ENCODE data around the gene POLD3.

The POLD3 gene

GRCh38 chr11:74676596-74676995 is 84.2 kb downstream of the POLD3 start:
- TF ChIP-seq POLR2AphosphoS5 (IDR thresholded peaks at IDR 0.05; ENCODE audit: borderline replicate concordance, low read depth, low read length) (no peak), FOXP2 (optimal IDR thresholded peaks at IDR 0.05; ENCODE audit: control extremely low read depth, extremely low read length, insufficient read depth) (no peak), EZH2 (IDR thresholded peaks at IDR 0.05) (no peak)
- no peak overlapping the region for H3K4me3 ChIP-seq
- H3K36me3 ChIP-seq (ENCODE audit: insufficient read depth, low read length), result no peaks in the 10 kb centered on the region
- H3K27ac ChIP-seq, result no peak overlapping the region
- H3K9ac ChIP-seq (ENCODE audit: insufficient read length), result no peak overlapping the region
- no peaks in the 10 kb centered on the region for H3K9me3 ChIP-seq (ENCODE audit: low read depth, low read length)
- DNase-seq (ENCODE audit: low read depth, low spot score), result no peak

GRCh38 chr11:74677131-74677530 is 84.7 kb downstream of the POLD3 start:
- H3K9ac ChIP-seq (ENCODE audit: insufficient read length), result no peak overlapping the region

GRCh38 chr11:74678041-74678440 is 85.7 kb downstream of the POLD3 start:
- no peak overlapping the region for H3K9ac ChIP-seq (ENCODE audit: insufficient read length)
- H3K36me3 ChIP-seq (ENCODE audit: insufficient read depth, low read length), result no peaks in the 10 kb centered on the region
- no peaks in the 10 kb centered on the region for H3K9me3 ChIP-seq (ENCODE audit: low read depth, low read length)
- H3K4me3 ChIP-seq, result no peak overlapping the region
- DNase-seq (ENCODE audit: low read depth, low spot score), result no peak
- TF ChIP-seq EZH2 (IDR thresholded peaks at IDR 0.05) (no peak), FOXP2 (optimal IDR thresholded peaks at IDR 0.05; ENCODE audit: control extremely low read depth, extremely low read length, insufficient read depth) (no peak), POLR2AphosphoS5 (IDR thresholded peaks at IDR 0.05; ENCODE audit: borderline replicate concordance, low read depth, low read length) (no peak)
- H3K27ac ChIP-seq, result no peak overlapping the region

More at GRCh38 chr11:74677131-74677530, 84.7 kb downstream of the POLD3 start:
- Histone ChIP-seq H3K9me3 (ENCODE audit: low read depth, low read length) (no peaks in the 10 kb centered on the region), H3K36me3 (ENCODE audit: insufficient read depth, low read length) (no peaks in the 10 kb centered on the region), H3K4me3 (no peak overlapping the region), H3K27ac (no peak overlapping the region)
- DNase-seq (ENCODE audit: low read depth, low spot score), result no peak
- TF ChIP-seq FOXP2 (optimal IDR thresholded peaks at IDR 0.05; ENCODE audit: control extremely low read depth, extremely low read length, insufficient read depth), result no peak
- TF ChIP-seq POLR2AphosphoS5 (IDR thresholded peaks at IDR 0.05; ENCODE audit: borderline replicate concordance, low read depth, low read length), result no peak

GRCh38 chr11:74678591-74679512 is 86.5 kb downstream of the POLD3 start:
- H3K9ac ChIP-seq (ENCODE audit: insufficient read length), result no peak overlapping the region
- no peaks in the 10 kb centered on the region for H3K36me3 ChIP-seq (ENCODE audit: insufficient read depth, low read length)
- no peak overlapping the region for H3K27ac ChIP-seq
- TF ChIP-seq FOXP2 (optimal IDR thresholded peaks at IDR 0.05; ENCODE audit: control extremely low read depth, extremely low read length, insufficient read depth) (no peak), POLR2AphosphoS5 (IDR thresholded peaks at IDR 0.05; ENCODE audit: borderline replicate concordance, low read depth, low read length) (no peak), EZH2 (IDR thresholded peaks at IDR 0.05) (no peak)
- H3K9me3 ChIP-seq (ENCODE audit: low read depth, low read length), result no peaks in the 10 kb centered on the region
- no peak for DNase-seq (ENCODE audit: low read depth, low spot score)
- H3K4me3 ChIP-seq, result no peak overlapping the region

GRCh38 chr11:74679513-74679865 is 87.1 kb downstream of the POLD3 start:
- no peak for DNase-seq (ENCODE audit: low read depth, low spot score)
- no peaks in the 10 kb centered on the region for H3K36me3 ChIP-seq (ENCODE audit: insufficient read depth, low read length)
- no peaks in the 10 kb centered on the region for H3K9me3 ChIP-seq (ENCODE audit: low read depth, low read length)
- H3K9ac ChIP-seq (ENCODE audit: insufficient read length), result no peak overlapping the region
- TF ChIP-seq FOXP2 (optimal IDR thresholded peaks at IDR 0.05; ENCODE audit: control extremely low read depth, extremely low read length, insufficient read depth) (no peak), POLR2AphosphoS5 (IDR thresholded peaks at IDR 0.05; ENCODE audit: borderline replicate concordance, low read depth, low read length) (no peak), EZH2 (IDR thresholded peaks at IDR 0.05) (no peak)
- no peak overlapping the region for H3K27ac ChIP-seq
- H3K4me3 ChIP-seq, result no peak overlapping the region

- H3K27ac ChIP-seq, result no peak overlapping the region
- no peak for DNase-seq (ENCODE audit: low read depth, low spot score)
- no peaks in the 10 kb centered on the region for H3K36me3 ChIP-seq (ENCODE audit: insufficient read depth, low read length)
- H3K4me3 ChIP-seq, result no peak overlapping the region
- H3K9me3 ChIP-seq (ENCODE audit: low read depth, low read length), result no peaks in the 10 kb centered on the region
- no peak overlapping the region for H3K9ac ChIP-seq (ENCODE audit: insufficient read length)
- TF ChIP-seq EZH2 (IDR thresholded peaks at IDR 0.05), result no peak
- no peak for TF ChIP-seq FOXP2 (optimal IDR thresholded peaks at IDR 0.05; ENCODE audit: control extremely low read depth, extremely low read length, insufficient read depth)
- no peak for TF ChIP-seq POLR2AphosphoS5 (IDR thresholded peaks at IDR 0.05; ENCODE audit: borderline replicate concordance, low read depth, low read length)
Observed at GRCh38 chr11:74680035-74680671, 87.8 kb downstream of the POLD3 start.

- TF ChIP-seq POLR2AphosphoS5 (IDR thresholded peaks at IDR 0.05; ENCODE audit: borderline replicate concordance, low read depth, low read length), result no peak
- no peak for TF ChIP-seq EZH2 (IDR thresholded peaks at IDR 0.05)
- no peak for TF ChIP-seq FOXP2 (optimal IDR thresholded peaks at IDR 0.05; ENCODE audit: control extremely low read depth, extremely low read length, insufficient read depth)
- Histone ChIP-seq H3K9me3 (ENCODE audit: low read depth, low read length) (no peaks in the 10 kb centered on the region), H3K4me3 (no peak overlapping the region), H3K36me3 (ENCODE audit: insufficient read depth, low read length) (no peaks in the 10 kb centered on the region), H3K27ac (no peak overlapping the region), H3K9ac (ENCODE audit: insufficient read length) (no peak overlapping the region)
- no peak for DNase-seq (ENCODE audit: low read depth, low spot score)
Observed at GRCh38 chr11:74680703-74681531, 88.5 kb downstream of the POLD3 start.
